ENCODE measurements around the gene DHX15.

- TF ChIP-seq CTCF (tag by site-specific recombination; IDR thresholded peaks at IDR 0.05) (no peak), ZNF785 (tag by site-specific recombination; IDR thresholded peaks at IDR 0.05) (no peak), ZNF670 (tag by site-specific recombination; IDR thresholded peaks at IDR 0.05; ENCODE audit: low read depth) (no peak), ZNF175 (tag by site-specific recombination; IDR thresholded peaks at IDR 0.05) (no peak), REST (tag by site-specific recombination; IDR thresholded peaks at IDR 0.05) (no peak), ELK4 (IDR thresholded peaks at IDR 0.05; ENCODE audit: borderline replicate concordance, low read depth, low read length) (no peak), ZNF10 (tag by site-specific recombination; IDR thresholded peaks at IDR 0.05) (no peak), ZNF341 (tag by site-specific recombination; IDR thresholded peaks at IDR 0.05; ENCODE audit: low read depth) (no peak), ZBTB7A (tag by site-specific recombination; IDR thresholded peaks at IDR 0.05; ENCODE audit: low read depth) (no peak)
Observed at GRCh38 chr4:24574236-24574635, 10.1 kb downstream of the DHX15 start.

Measured in HEK293 (cell line).